Karpas-422 (cell line): ENCODE results near the gene FOXO1. TPM values are rescaled to one million over a fixed set of nuclear protein-coding genes. Genes with fewer than 3 reads are reported as not detected.

Source experiments
- DNase-seq: peaks from one replicate; pipeline ENCODE4 v3.0.0-alpha.2; 2015
- H2AFZ ChIP-seq: fragments of 200-600 bp; sonication (generic); 2 replicates; pipeline ENCODE4 v1.6.1; 2014; ENCODE audit warnings: antibody characterized with exemption, low read length, mixed read lengths
- H3K27ac ChIP-seq: fragments of 200-600 bp; sonication (generic); 2 replicates; pipeline ENCODE4 v1.5.1; 2014; ENCODE audit warnings: mild to moderate bottlenecking, low read length, moderate library complexity
- H3K27me3 ChIP-seq: fragments of 200-600 bp; sonication (generic); 2 replicates; pipeline ENCODE4 v1.6.1; 2014; ENCODE audit warnings: low read length, mixed read lengths
- H3K36me3 ChIP-seq: fragments of 200-600 bp; sonication (generic); 2 replicates; pipeline ENCODE4 v1.6.1; 2014; ENCODE audit warnings: low read length, mixed read lengths; ENCODE audit not compliant: insufficient read depth
- H3K4me1 ChIP-seq: fragments of 200-600 bp; sonication (generic); 2 replicates; pipeline ENCODE4 v1.6.1; 2014; ENCODE audit warnings: mild to moderate bottlenecking, low read length, mixed read lengths
- H3K4me2 ChIP-seq: fragments of 200-600 bp; sonication (generic); 2 replicates; pipeline ENCODE4 v1.6.1; 2014; ENCODE audit warnings: low read length, low read depth, mild to moderate bottlenecking; ENCODE audit not compliant: poor library complexity, severe bottlenecking
- H3K4me3 ChIP-seq: fragments of 200-600 bp; sonication (generic); 2 replicates; pipeline ENCODE4 v1.5.1; 2014; ENCODE audit warnings: mild to moderate bottlenecking, antibody characterized with exemption, low read length, mixed read lengths
- H3K79me2 ChIP-seq: fragments of 200-600 bp; sonication (generic); 2 replicates; pipeline ENCODE4 v1.6.1; 2014; ENCODE audit warnings: mild to moderate bottlenecking, low read length, mixed read lengths
- H3K9ac ChIP-seq: fragments of 200-600 bp; sonication (generic); 2 replicates; pipeline ENCODE4 v1.6.0; 2014; ENCODE audit warnings: low read length
- H3K9me2 ChIP-seq: fragments of 200-600 bp; sonication (generic), shearing (Covaris generic); replicated peaks from 2 replicates; pipeline ENCODE4 v1.6.0; 2014; ENCODE audit warnings: mild to moderate bottlenecking, low read length, moderate library complexity; ENCODE audit not compliant: insufficient read depth
- H3K9me3 ChIP-seq: fragments of 300-700, 200-600 bp; sonication (generic); 2 replicates; pipeline ENCODE4 v1.6.1; 2014; ENCODE audit warnings: low read length, mixed read lengths
- H4K20me1 ChIP-seq: fragments of 200-600 bp; sonication (generic); 2 replicates; pipeline ENCODE4 v1.6.1; 2014; ENCODE audit warnings: mild to moderate bottlenecking, antibody characterized with exemption, low read length, low read depth; ENCODE audit not compliant: insufficient read depth
- total RNA-seq: library from RNA; depleted of rRNA; stranded (reverse); fragments of >200 nt; shearing (Covaris generic); gene quantifications from 2 replicates; pipeline ENCODE4 v1.2.3, GENCODE V29; 2014; ENCODE audit warnings: low replicate concordance

Gene FOXO1
- total RNA-seq, 1 experiment from 2014 or later, result 51.6 TPM

DNA sequence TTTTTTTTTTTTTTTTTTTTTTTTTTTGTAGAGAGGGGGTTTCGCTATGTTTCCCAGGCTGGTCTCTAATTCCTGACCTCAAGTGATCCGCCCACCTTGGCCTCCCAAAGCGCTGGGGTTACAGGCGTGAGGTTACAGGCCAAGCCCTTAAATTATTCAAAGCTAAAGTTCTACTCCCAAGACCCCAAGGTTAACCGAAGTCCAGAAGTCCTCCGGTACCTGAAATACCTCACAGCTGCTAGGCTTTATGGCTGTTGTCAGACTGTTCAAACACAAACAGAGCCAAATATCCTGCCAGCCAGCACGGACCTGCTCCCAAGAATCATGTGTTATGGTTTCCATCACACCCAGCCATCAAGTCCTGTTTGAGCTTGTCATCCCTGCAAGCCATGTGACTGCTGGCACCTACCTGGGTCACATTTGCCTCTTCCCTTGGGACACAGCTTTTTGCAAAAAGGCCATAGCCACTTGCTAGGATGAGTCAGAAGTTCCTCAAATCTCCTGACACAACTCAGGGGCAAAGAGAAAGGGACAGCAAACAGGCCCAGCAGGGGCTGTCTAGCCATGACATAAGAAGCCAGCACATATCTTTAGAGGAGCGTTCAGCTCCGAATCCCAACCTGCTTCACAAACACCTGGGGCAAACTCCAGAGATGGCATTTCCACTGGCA lies 129.9 kb downstream of the FOXO1 start:
- no peak overlapping the region for H2AFZ ChIP-seq
- no peaks in the 10 kb centered on the region for H4K20me1 ChIP-seq
- no peaks in the 10 kb centered on the region for H3K36me3 ChIP-seq
- H3K27me3 ChIP-seq, result no peaks in the 10 kb centered on the region
- DNase-seq, result peak; percentile 86
- H3K4me3 ChIP-seq, result no peak overlapping the region
- no peaks in the 10 kb centered on the region for H3K79me2 ChIP-seq
- H3K9me3 ChIP-seq, result no peaks in the 10 kb centered on the region
- H3K27ac ChIP-seq, result no peak overlapping the region; the same call in 1 of the 2 replicates
- H3K4me2 ChIP-seq, result peak overlapping the region; percentile 48
- H3K9ac ChIP-seq, result peak overlapping the region; percentile 14; the same call in 1 of the 2 replicates
- no peaks in the 10 kb centered on the region for H3K9me2 ChIP-seq
- peaks cover 41% of the 10 kb centered on the region for H3K4me1 ChIP-seq

DNA sequence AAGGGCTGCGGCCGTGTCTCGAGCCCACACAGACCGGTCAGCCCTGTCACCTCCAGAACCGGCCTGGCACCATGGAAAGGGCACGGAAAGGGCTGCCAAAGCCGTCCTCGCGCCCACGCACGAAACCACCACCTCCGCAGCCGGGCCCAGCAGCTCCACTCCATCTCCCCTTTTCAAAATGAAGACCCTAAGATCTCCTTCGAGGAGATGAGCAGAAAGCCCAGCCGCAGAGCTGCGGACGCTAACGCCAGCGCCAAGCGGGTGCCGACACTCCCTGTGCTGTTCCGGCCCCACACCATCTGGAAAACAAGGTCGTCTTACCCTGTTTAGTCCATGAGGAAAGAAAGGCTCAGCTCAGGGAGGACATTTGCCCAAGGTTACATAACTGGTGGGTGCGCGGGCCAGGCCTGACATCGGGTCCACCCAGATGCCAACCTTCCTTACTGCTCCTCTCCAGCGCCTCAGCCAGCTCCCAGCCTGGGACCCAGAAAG lies 131.1 kb downstream of the FOXO1 start:
- DNase-seq, result no peak
- Histone ChIP-seq H3K27me3 (no peaks in the 10 kb centered on the region), H3K4me3 (no peak overlapping the region), H3K4me2 (no peak overlapping the region), H3K4me1 (peaks cover 41% of the 10 kb centered on the region), H3K36me3 (no peaks in the 10 kb centered on the region), H3K27ac (no peak overlapping the region), H4K20me1 (no peaks in the 10 kb centered on the region), H3K9me2 (no peaks in the 10 kb centered on the region), H3K9me3 (no peaks in the 10 kb centered on the region), H2AFZ (no peak overlapping the region), H3K79me2 (no peaks in the 10 kb centered on the region), H3K9ac (no peak overlapping the region)

DNA sequence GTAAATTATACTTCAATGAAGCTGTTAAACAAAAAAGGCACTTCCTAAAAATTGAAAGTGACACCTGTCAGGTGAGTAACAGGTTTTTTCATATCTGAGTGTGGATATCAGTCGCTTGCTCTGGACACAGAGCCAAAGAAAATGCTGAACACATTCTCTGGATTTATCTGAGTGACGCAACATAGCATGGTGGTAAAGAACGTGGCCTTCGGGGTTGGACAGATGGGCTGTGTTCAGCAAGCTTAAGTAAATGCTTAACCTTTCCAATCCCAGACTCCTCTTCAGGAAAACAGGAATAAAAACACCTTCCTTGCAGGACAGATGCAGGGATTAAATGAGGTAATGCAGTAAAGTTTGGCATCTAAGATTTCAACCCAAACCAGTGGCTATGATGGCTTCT lies 132.0 kb downstream of the FOXO1 start:
- no peaks in the 10 kb centered on the region for H3K79me2 ChIP-seq
- H3K27me3 ChIP-seq, result no peaks in the 10 kb centered on the region
- no peaks in the 10 kb centered on the region for H4K20me1 ChIP-seq
- H3K4me3 ChIP-seq, result no peak overlapping the region
- no peak overlapping the region for H3K9ac ChIP-seq
- H2AFZ ChIP-seq, result no peak overlapping the region
- H3K36me3 ChIP-seq, result no peaks in the 10 kb centered on the region
- H3K9me2 ChIP-seq, result no peaks in the 10 kb centered on the region
- no peaks in the 10 kb centered on the region for H3K9me3 ChIP-seq
- H3K4me1 ChIP-seq, result peaks cover 31% of the 10 kb centered on the region
- DNase-seq, result no peak
- no peak overlapping the region for H3K27ac ChIP-seq
- H3K4me2 ChIP-seq, result no peak overlapping the region

DNA sequence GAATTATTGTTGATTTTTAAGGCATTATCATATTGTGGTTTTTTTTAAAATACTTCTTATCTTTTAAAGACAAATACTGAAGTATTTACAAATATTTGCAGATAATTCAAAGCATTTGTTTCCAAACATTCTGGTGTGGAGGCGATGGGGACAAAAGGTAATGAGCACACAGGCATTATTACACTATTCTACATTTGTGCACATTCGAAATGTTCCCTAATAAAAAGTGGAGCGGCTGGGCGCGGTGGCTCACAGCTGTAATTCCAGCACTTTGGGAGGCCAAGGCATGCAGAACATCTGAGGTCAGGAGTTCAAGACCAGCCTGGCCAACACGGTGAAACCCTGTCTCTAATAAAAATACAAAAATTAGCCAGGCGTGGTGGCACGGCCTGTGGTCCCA lies 133.4 kb downstream of the FOXO1 start:
- no peak overlapping the region for H3K27ac ChIP-seq
- no peaks in the 10 kb centered on the region for H3K36me3 ChIP-seq
- H3K9ac ChIP-seq, result no peak overlapping the region
- H3K4me3 ChIP-seq, result no peak overlapping the region
- H3K4me1 ChIP-seq, result peaks cover 30% of the 10 kb centered on the region
- no peak overlapping the region for H3K4me2 ChIP-seq
- no peak for DNase-seq
- no peaks in the 10 kb centered on the region for H3K9me3 ChIP-seq
- H3K9me2 ChIP-seq, result no peaks in the 10 kb centered on the region
- no peaks in the 10 kb centered on the region for H3K27me3 ChIP-seq
- no peaks in the 10 kb centered on the region for H4K20me1 ChIP-seq
- H2AFZ ChIP-seq, result no peak overlapping the region
- H3K79me2 ChIP-seq, result no peaks in the 10 kb centered on the region

DNA sequence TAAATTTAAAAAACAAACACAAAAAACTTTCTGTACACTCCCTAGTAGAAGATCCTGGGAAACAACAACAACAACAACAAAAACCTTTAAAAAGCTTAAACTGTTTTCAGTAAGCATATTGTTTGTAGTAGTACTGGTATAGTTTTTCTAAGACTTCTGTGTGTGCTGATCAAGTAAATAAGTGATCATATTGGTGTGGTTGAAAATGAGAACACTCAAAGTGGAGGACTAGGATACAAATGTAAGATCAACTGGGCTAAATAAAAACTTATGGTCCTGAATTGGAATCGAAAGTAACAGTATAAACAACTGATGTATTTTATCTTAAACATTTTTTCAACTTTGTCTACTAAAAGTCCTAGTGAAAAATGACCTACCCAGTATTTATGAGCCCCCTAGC lies 135.5 kb downstream of the FOXO1 start:
- no peak for DNase-seq
- H3K4me2 ChIP-seq, result no peak overlapping the region

DNA sequence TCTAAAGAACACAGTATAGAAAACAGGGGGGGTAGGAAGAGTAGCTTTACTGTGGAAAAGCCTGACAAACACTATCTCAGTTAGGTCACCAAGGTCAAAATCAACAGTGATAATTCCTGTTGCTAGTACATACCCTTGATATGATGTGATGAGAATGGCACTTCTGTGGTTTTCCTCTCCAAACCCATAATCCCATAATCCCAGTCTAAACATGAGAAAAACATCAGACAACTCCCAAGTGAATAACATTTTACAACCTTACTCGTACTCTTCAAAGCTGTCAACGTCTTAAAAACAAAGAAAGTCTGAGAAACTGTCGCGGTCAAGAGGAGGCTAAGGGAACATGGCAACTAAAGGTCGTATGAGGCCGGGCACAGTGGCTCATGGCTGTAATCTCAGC lies 137.6 kb downstream of the FOXO1 start:
- H3K27me3 ChIP-seq, result no peaks in the 10 kb centered on the region

More for the DNA sequence above, 135.5 kb downstream of the FOXO1 start:
- H4K20me1 ChIP-seq, result no peaks in the 10 kb centered on the region
- H3K9ac ChIP-seq, result no peak overlapping the region
- H2AFZ ChIP-seq, result no peak overlapping the region
- H3K27me3 ChIP-seq, result no peaks in the 10 kb centered on the region
- no peak overlapping the region for H3K4me3 ChIP-seq
- H3K27ac ChIP-seq, result no peak overlapping the region
- H3K9me2 ChIP-seq, result no peaks in the 10 kb centered on the region
- H3K79me2 ChIP-seq, result no peaks in the 10 kb centered on the region
- no peaks in the 10 kb centered on the region for H3K9me3 ChIP-seq
- peaks cover 15% of the 10 kb centered on the region for H3K4me1 ChIP-seq
- H3K36me3 ChIP-seq, result no peaks in the 10 kb centered on the region

DNA sequence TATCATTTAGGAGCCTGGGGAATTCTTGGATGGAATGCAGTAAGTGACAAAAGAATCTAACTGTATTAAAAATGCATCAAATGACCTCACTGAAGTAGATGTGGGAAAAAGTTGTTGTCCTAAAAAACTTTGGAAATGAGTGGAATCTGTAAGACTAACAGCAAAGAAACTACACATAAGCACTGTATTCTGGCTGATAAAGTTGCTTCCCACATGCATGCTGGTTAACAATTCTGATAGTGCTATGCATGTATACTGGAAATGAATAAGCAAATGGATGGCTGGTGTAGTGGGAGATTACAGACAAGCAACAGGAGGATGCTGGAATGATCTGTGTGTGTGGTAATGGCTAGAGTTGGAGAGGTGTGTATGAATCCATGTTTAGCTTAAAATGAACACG lies 138.5 kb downstream of the FOXO1 start:
- peaks cover 9% of the 10 kb centered on the region for H3K4me1 ChIP-seq
- no peaks in the 10 kb centered on the region for H3K79me2 ChIP-seq
- no peaks in the 10 kb centered on the region for H3K9me2 ChIP-seq
- no peaks in the 10 kb centered on the region for H4K20me1 ChIP-seq
- H3K27me3 ChIP-seq, result no peaks in the 10 kb centered on the region
- no peak overlapping the region for H3K27ac ChIP-seq
- no peak overlapping the region for H3K4me3 ChIP-seq
- H3K36me3 ChIP-seq, result no peaks in the 10 kb centered on the region
- no peak for DNase-seq
- H2AFZ ChIP-seq, result no peak overlapping the region
- no peak overlapping the region for H3K9ac ChIP-seq
- no peaks in the 10 kb centered on the region for H3K9me3 ChIP-seq
- H3K4me2 ChIP-seq, result no peak overlapping the region

More for the DNA sequence above, 137.6 kb downstream of the FOXO1 start:
- Histone ChIP-seq H2AFZ (no peak overlapping the region), H3K9me3 (no peaks in the 10 kb centered on the region), H3K79me2 (no peaks in the 10 kb centered on the region), H3K4me2 (no peak overlapping the region), H3K36me3 (no peaks in the 10 kb centered on the region), H3K27ac (no peak overlapping the region), H3K9me2 (no peaks in the 10 kb centered on the region), H4K20me1 (no peaks in the 10 kb centered on the region), H3K4me1 (peaks cover 9% of the 10 kb centered on the region), H3K9ac (no peak overlapping the region), H3K4me3 (no peak overlapping the region)
- DNase-seq, result no peak

DNA sequence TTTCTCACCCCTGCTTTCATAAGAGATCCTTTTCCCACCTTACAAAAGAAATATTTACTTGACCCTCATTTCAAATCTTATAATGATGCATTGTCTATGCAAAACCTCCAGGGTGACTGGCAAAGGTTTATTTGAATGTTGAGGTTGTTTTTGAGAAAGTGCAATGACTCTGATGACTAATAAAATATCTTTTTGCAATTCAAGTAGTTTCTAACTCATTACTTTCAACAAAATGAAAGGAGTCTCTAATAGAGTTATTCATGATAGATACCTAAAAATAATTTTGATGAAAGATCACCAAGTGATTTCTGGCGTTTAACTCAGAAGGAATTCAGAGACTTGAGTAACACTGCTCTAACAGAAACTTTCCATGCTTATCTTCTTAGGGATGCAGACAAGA lies 144.2 kb downstream of the FOXO1 start:
- Histone ChIP-seq H3K4me1 (peaks cover 28% of the 10 kb centered on the region), H3K36me3 (no peaks in the 10 kb centered on the region), H3K27ac (no peak overlapping the region), H3K4me3 (no peak overlapping the region), H3K79me2 (no peaks in the 10 kb centered on the region), H4K20me1 (no peaks in the 10 kb centered on the region), H3K9me2 (no peaks in the 10 kb centered on the region), H3K9ac (no peak overlapping the region), H2AFZ (no peak overlapping the region), H3K27me3 (no peaks in the 10 kb centered on the region), H3K4me2 (no peak overlapping the region), H3K9me3 (no peaks in the 10 kb centered on the region)
- no peak for DNase-seq
